Measurements from ENCODE around the gene EEF1AKMT2.

The EEF1AKMT2 gene

GRCh38 chr10:124737708-124738107 is 54.0 kb downstream of the EEF1AKMT2 start:
- DNase-seq (ENCODE audit: insufficient read length, low spot score) (no peak), FAIRE-seq (no peak)
- TF ChIP-seq POLR2A (IDR thresholded peaks at IDR 0.05; ENCODE audit: low read depth, low read length), result no peak

- TF ChIP-seq POLR2A (IDR thresholded peaks at IDR 0.05; ENCODE audit: low read depth, low read length), result no peak
- FAIRE-seq (no peak), DNase-seq (ENCODE audit: insufficient read length, low spot score) (no peak)
Measured at GRCh38 chr10:124737221-124737620, 54.5 kb downstream of the EEF1AKMT2 start.

GRCh38 chr10:124736491-124737136 is 55.1 kb downstream of the EEF1AKMT2 start:
- TF ChIP-seq POLR2A (IDR thresholded peaks at IDR 0.05; ENCODE audit: low read depth, low read length), result no peak
- peak; percentile 74 for DNase-seq (ENCODE audit: insufficient read length, low spot score)

GRCh38 chr10:124735491-124736286 is 56.0 kb downstream of the EEF1AKMT2 start:
- TF ChIP-seq POLR2A (IDR thresholded peaks at IDR 0.05; ENCODE audit: low read depth, low read length), result no peak
- no peak for FAIRE-seq

More at GRCh38 chr10:124736491-124737136, 55.1 kb downstream of the EEF1AKMT2 start:
- FAIRE-seq, result peak; percentile 96

GRCh38 chr10:124734311-124735166 is 57.1 kb downstream of the EEF1AKMT2 start:
- no peak for FAIRE-seq

More at GRCh38 chr10:124735491-124736286, 56.0 kb downstream of the EEF1AKMT2 start:
- no peak for DNase-seq (ENCODE audit: insufficient read length, low spot score)

GRCh38 chr10:124733571-124734245 is 58.0 kb downstream of the EEF1AKMT2 start:
- DNase-seq (ENCODE audit: insufficient read length, low spot score) (no peak), FAIRE-seq (no peak)
- no peak for TF ChIP-seq POLR2A (IDR thresholded peaks at IDR 0.05; ENCODE audit: low read depth, low read length)

More at GRCh38 chr10:124734311-124735166, 57.1 kb downstream of the EEF1AKMT2 start:
- no peak for DNase-seq (ENCODE audit: insufficient read length, low spot score)
- no peak for TF ChIP-seq POLR2A (IDR thresholded peaks at IDR 0.05; ENCODE audit: low read depth, low read length)

GRCh38 chr10:124732931-124733570 is 58.6 kb downstream of the EEF1AKMT2 start:
- TF ChIP-seq POLR2A (IDR thresholded peaks at IDR 0.05; ENCODE audit: low read depth, low read length), result no peak
- no peak for DNase-seq (ENCODE audit: insufficient read length, low spot score)
- FAIRE-seq, result no peak

GRCh38 chr10:124731551-124731950 is 60.1 kb downstream of the EEF1AKMT2 start:
- TF ChIP-seq POLR2A (IDR thresholded peaks at IDR 0.05; ENCODE audit: low read depth, low read length), result no peak
- no peak for FAIRE-seq
- DNase-seq (ENCODE audit: insufficient read length, low spot score), result no peak

- TF ChIP-seq POLR2A (IDR thresholded peaks at IDR 0.05; ENCODE audit: low read depth, low read length), result no peak
- DNase-seq (ENCODE audit: insufficient read length, low spot score), result no peak
- FAIRE-seq, result no peak
Measured at GRCh38 chr10:124730790-124731189, 60.9 kb downstream of the EEF1AKMT2 start.

- TF ChIP-seq POLR2A (IDR thresholded peaks at IDR 0.05; ENCODE audit: low read depth, low read length), result no peak
- no peak for FAIRE-seq
- DNase-seq (ENCODE audit: insufficient read length, low spot score), result no peak
Measured at GRCh38 chr10:124728830-124729661, 62.6 kb downstream of the EEF1AKMT2 start.

- no peak for DNase-seq (ENCODE audit: insufficient read length, low spot score)
- FAIRE-seq, result no peak
- TF ChIP-seq POLR2A (IDR thresholded peaks at IDR 0.05; ENCODE audit: low read depth, low read length), result no peak
Measured at GRCh38 chr10:124728071-124728829, 63.4 kb downstream of the EEF1AKMT2 start.

Data from H54 (cell line).